ENCODE results near the gene AP1M1. TPM values are rescaled to one million over a fixed set of nuclear protein-coding genes. Genes with fewer than 3 reads are reported as not detected.

Gene AP1M1
- total RNA-seq, 1 experiment from 2014 or later = 43.3 TPM

DNA sequence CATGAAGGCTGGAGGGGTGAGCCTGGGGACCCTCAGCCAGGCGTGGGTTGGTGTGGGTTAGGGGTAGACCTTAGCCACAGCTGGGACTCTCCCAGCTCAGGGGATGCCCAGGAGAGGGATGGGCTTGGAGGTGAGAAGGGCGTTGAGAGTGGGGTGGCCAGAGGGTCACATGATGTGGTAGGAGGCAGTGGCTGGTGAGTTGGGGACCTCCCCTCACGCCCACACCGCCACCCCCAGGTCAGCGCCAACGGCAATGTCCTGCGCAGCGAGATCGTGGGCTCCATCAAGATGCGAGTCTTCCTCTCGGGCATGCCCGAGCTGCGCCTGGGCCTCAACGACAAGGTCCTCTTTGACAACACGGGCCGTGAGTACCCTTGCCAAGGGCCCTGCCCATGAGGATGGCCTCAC, 28.5 kb downstream of the AP1M1 start:
- Histone ChIP-seq H3K27ac (ENCODE audit: low read length) (no peak overlapping the region), H4K20me1 (ENCODE audit: insufficient read depth, low read depth, low read length) (no peaks in the 10 kb centered on the region), H3K36me3 (ENCODE audit: insufficient read depth, low read length) (peaks cover 15% of the 10 kb centered on the region), H3K79me2 (ENCODE audit: low read length) (no peaks in the 10 kb centered on the region), H3K4me2 (ENCODE audit: low read depth, low read length, poor library complexity, severe bottlenecking) (no peak overlapping the region), H3K4me1 (ENCODE audit: low read length) (no peaks in the 10 kb centered on the region), H3K4me3 (ENCODE audit: low read length) (no peak overlapping the region), H3K9ac (ENCODE audit: low read length) (no peak overlapping the region), H3K9me2 (replicated peaks; ENCODE audit: insufficient read depth, low read length) (no peaks in the 10 kb centered on the region), H3K27me3 (ENCODE audit: low read length) (no peaks in the 10 kb centered on the region), H3K9me3 (ENCODE audit: low read length) (peaks cover 6% of the 10 kb centered on the region; the same call in 1 of the 2 replicates), H2AFZ (ENCODE audit: low read length) (no peak overlapping the region)
- DNase-seq = no peak

DNA sequence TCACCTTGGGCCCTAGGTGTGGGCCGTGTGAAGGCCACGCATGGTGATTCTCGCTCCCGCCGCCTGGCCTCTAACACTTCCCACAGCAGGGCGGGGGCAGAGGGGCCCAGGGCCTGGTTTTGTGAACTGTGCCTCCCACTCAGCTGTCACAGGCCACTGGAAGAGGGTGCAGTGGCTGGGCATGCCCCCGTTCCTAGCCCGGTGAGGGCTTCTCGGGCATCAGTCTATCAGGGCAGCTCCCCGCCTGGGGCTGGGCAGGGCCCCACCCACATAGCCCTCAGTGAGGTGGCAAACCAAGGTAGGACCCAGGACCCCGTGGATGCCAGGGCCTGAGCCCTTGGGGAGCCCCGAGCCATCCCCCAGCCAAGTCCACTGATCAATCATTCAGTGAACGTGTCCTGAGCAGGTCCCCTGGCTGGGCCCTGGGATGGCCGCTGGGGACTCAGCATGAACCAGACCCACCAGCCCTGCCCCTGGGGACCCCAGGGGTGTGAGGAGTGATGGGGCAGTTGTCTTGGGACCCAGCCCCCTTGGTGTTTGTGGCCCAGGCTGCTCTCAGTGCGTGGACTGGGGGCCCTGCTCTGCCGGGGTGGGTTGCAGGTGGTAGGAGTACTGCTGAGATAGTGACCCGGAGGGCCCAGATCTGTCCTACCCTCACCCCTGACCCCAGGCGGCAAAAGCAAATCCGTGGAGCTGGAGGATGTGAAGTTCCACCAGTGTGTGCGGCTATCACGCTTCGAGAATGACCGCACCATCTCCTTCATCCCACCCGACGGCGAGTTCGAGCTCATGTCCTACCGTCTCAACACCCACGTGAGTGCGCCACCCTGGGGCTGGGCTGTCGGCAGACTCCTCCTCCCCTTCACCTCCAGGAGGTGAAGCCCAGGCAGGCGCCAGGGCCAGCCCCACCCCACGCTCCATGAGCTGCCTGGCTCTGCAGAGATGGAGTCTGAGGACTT, 29.4 kb downstream of the AP1M1 start:
- no peak for DNase-seq

DNA sequence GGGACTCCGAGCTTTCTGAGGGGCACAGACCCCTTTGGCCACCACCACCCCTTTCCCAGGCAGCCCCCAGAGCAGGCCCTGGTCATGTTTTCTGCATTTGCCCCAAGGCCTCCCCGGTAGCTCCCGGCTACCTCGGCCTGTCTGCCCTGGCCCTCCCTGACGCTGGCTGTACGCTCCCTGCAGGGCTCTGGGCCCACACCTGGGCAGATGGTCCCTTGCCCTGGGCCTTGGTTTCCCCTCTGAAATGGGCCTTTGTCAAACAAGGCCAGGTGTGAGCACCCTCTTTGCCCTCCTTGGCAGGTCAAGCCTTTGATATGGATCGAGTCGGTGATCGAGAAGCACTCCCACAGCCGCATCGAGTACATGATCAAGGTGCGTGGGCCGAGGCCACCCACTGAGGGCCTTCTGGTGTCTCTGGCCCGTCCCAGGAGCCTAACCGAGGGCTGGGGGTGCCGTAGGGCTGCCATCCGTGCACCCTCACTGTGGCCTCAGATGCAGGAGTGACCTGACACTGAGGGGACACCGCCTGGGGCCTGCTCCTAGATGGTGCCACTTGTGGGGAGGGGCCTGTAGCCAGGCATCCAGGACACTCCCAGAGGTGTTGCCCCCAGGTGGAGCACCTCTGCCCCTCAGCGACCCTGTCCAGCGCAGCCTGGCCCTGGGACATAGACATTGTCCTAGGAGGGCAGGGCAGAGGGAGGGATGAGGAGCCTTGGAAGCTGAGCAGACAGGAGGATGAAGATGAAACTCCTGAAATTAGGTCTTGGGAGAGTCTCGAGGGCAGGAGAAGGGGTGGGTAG, 30.3 kb downstream of the AP1M1 start:
- DNase-seq = no peak
- H3K27ac ChIP-seq (ENCODE audit: low read length) = no peak overlapping the region
- no peak overlapping the region for H3K4me3 ChIP-seq (ENCODE audit: low read length)
- H3K9me3 ChIP-seq (ENCODE audit: low read length) = no peaks in the 10 kb centered on the region
- H3K79me2 ChIP-seq (ENCODE audit: low read length) = no peaks in the 10 kb centered on the region
- H3K36me3 ChIP-seq (ENCODE audit: insufficient read depth, low read length) = peaks cover 5% of the 10 kb centered on the region
- H3K4me1 ChIP-seq (ENCODE audit: low read length) = no peaks in the 10 kb centered on the region
- H4K20me1 ChIP-seq (ENCODE audit: insufficient read depth, low read depth, low read length) = no peaks in the 10 kb centered on the region
- no peak overlapping the region for H3K4me2 ChIP-seq (ENCODE audit: low read depth, low read length, poor library complexity, severe bottlenecking)
- H2AFZ ChIP-seq (ENCODE audit: low read length) = no peak overlapping the region
- no peak overlapping the region for H3K9ac ChIP-seq (ENCODE audit: low read length)
- no peaks in the 10 kb centered on the region for H3K9me2 ChIP-seq (replicated peaks; ENCODE audit: insufficient read depth, low read length)
- no peaks in the 10 kb centered on the region for H3K27me3 ChIP-seq (ENCODE audit: low read length)

More for the DNA sequence above, 29.4 kb downstream of the AP1M1 start:
- Histone ChIP-seq H3K4me1 (ENCODE audit: low read length) (no peaks in the 10 kb centered on the region), H3K4me3 (ENCODE audit: low read length) (no peak overlapping the region), H3K27ac (ENCODE audit: low read length) (no peak overlapping the region), H3K4me2 (ENCODE audit: low read depth, low read length, poor library complexity, severe bottlenecking) (no peak overlapping the region), H3K79me2 (ENCODE audit: low read length) (no peaks in the 10 kb centered on the region), H3K9me3 (ENCODE audit: low read length) (no peaks in the 10 kb centered on the region), H2AFZ (ENCODE audit: low read length) (no peak overlapping the region), H3K27me3 (ENCODE audit: low read length) (no peaks in the 10 kb centered on the region), H3K36me3 (ENCODE audit: insufficient read depth, low read length) (peaks cover 8% of the 10 kb centered on the region), H3K9me2 (replicated peaks; ENCODE audit: insufficient read depth, low read length) (no peaks in the 10 kb centered on the region), H4K20me1 (ENCODE audit: insufficient read depth, low read depth, low read length) (no peaks in the 10 kb centered on the region), H3K9ac (ENCODE audit: low read length) (no peak overlapping the region)

- no peak overlapping the region for H3K27ac ChIP-seq (ENCODE audit: low read length)
- DNase-seq = no peak
- H2AFZ ChIP-seq (ENCODE audit: low read length) = no peak overlapping the region
- H3K4me3 ChIP-seq (ENCODE audit: low read length) = no peak overlapping the region
- no peaks in the 10 kb centered on the region for H3K4me1 ChIP-seq (ENCODE audit: low read length)
- H3K9me3 ChIP-seq (ENCODE audit: low read length) = no peaks in the 10 kb centered on the region
- no peaks in the 10 kb centered on the region for H3K9me2 ChIP-seq (replicated peaks; ENCODE audit: insufficient read depth, low read length)
- no peak overlapping the region for H3K9ac ChIP-seq (ENCODE audit: low read length)
- no peaks in the 10 kb centered on the region for H3K79me2 ChIP-seq (ENCODE audit: low read length)
- no peaks in the 10 kb centered on the region for H3K27me3 ChIP-seq (ENCODE audit: low read length)
- no peak overlapping the region for H3K4me2 ChIP-seq (ENCODE audit: low read depth, low read length, poor library complexity, severe bottlenecking)
- H4K20me1 ChIP-seq (ENCODE audit: insufficient read depth, low read depth, low read length) = no peaks in the 10 kb centered on the region
- H3K36me3 ChIP-seq (ENCODE audit: insufficient read depth, low read length) = peaks cover 4% of the 10 kb centered on the region
These were observed 31.1 kb downstream of the AP1M1 start for GRCh38 chr19:16228637-16229321.

GRCh38 chr19:16229322-16229641, 31.6 kb downstream of the AP1M1 start:
- Histone ChIP-seq H3K9ac (ENCODE audit: low read length) (no peak overlapping the region), H3K4me1 (ENCODE audit: low read length) (no peaks in the 10 kb centered on the region), H3K27me3 (ENCODE audit: low read length) (no peaks in the 10 kb centered on the region), H4K20me1 (ENCODE audit: insufficient read depth, low read depth, low read length) (no peaks in the 10 kb centered on the region), H3K4me2 (ENCODE audit: low read depth, low read length, poor library complexity, severe bottlenecking) (no peak overlapping the region), H2AFZ (ENCODE audit: low read length) (no peak overlapping the region), H3K9me2 (replicated peaks; ENCODE audit: insufficient read depth, low read length) (no peaks in the 10 kb centered on the region), H3K9me3 (ENCODE audit: low read length) (no peaks in the 10 kb centered on the region), H3K4me3 (ENCODE audit: low read length) (no peak overlapping the region), H3K27ac (ENCODE audit: low read length) (no peak overlapping the region), H3K79me2 (ENCODE audit: low read length) (no peaks in the 10 kb centered on the region), H3K36me3 (ENCODE audit: insufficient read depth, low read length) (peaks cover 4% of the 10 kb centered on the region)
- no peak for DNase-seq

- Histone ChIP-seq H2AFZ (ENCODE audit: low read length) (no peak overlapping the region), H3K36me3 (ENCODE audit: insufficient read depth, low read length) (peaks cover 4% of the 10 kb centered on the region), H3K9me2 (replicated peaks; ENCODE audit: insufficient read depth, low read length) (no peaks in the 10 kb centered on the region), H3K79me2 (ENCODE audit: low read length) (no peaks in the 10 kb centered on the region), H3K9ac (ENCODE audit: low read length) (no peak overlapping the region), H3K27me3 (ENCODE audit: low read length) (no peaks in the 10 kb centered on the region), H3K4me3 (ENCODE audit: low read length) (no peak overlapping the region), H4K20me1 (ENCODE audit: insufficient read depth, low read depth, low read length) (no peaks in the 10 kb centered on the region; the same call in 1 of the 2 replicates), H3K4me2 (ENCODE audit: low read depth, low read length, poor library complexity, severe bottlenecking) (no peak overlapping the region), H3K27ac (ENCODE audit: low read length) (no peak overlapping the region), H3K4me1 (ENCODE audit: low read length) (no peaks in the 10 kb centered on the region), H3K9me3 (ENCODE audit: low read length) (no peaks in the 10 kb centered on the region)
- DNase-seq = no peak
These were observed 34.4 kb downstream of the AP1M1 start for GRCh38 chr19:16232127-16232526.

DNA sequence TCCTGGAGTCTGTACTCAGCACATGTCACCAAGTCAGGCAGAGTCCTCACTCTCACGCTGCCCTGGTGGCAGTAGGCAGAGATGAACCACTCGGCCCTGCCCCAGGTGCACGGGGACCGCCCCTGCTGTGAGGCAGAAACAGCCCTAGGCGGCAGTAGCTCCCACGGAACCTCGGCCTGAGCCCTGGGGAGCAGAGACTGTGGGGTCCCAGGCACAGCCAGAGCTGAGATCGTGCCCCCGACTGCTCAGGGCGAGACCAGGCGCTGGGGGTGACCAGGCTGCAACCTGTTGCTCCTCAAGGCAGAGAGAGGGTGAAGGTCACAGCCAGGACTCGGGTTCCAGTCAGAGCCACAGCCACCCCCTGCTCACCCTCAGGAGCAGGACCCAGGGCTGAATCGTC, 34.9 kb downstream of the AP1M1 start:
- Histone ChIP-seq H3K4me3 (ENCODE audit: low read length) (no peak overlapping the region), H3K79me2 (ENCODE audit: low read length) (no peaks in the 10 kb centered on the region), H2AFZ (ENCODE audit: low read length) (no peak overlapping the region), H3K27ac (ENCODE audit: low read length) (no peak overlapping the region), H3K4me1 (ENCODE audit: low read length) (no peaks in the 10 kb centered on the region), H3K9me3 (ENCODE audit: low read length) (no peaks in the 10 kb centered on the region), H3K36me3 (ENCODE audit: insufficient read depth, low read length) (peaks cover 4% of the 10 kb centered on the region), H3K9me2 (replicated peaks; ENCODE audit: insufficient read depth, low read length) (no peaks in the 10 kb centered on the region), H4K20me1 (ENCODE audit: insufficient read depth, low read depth, low read length) (no peaks in the 10 kb centered on the region; the same call in 1 of the 2 replicates), H3K27me3 (ENCODE audit: low read length) (no peaks in the 10 kb centered on the region), H3K4me2 (ENCODE audit: low read depth, low read length, poor library complexity, severe bottlenecking) (no peak overlapping the region), H3K9ac (ENCODE audit: low read length) (no peak overlapping the region)
- DNase-seq = no peak
